Measurements from ENCODE around the gene PLTP.

PLTP gene

DNA sequence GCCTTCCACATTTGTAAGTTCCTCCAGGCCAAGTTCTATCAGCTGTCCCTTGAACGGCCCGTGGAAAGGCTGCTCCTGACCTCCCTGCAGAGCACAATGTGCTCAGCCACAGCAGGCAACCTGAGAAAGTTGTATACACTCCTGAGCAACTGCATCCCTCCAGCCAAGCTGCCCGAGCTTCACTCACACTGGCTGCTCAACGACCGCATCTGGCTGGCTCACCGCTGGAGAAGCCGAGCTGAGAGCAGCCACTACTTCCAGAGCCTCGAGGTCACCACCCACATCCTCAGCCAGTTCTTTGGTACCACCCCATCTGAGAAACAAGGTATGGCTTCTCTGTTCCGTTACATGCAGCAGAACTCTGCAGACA lies 28.9 kb downstream of the PLTP start:
- peaks cover 46% of the 10 kb centered on the region for H3K4me1 ChIP-seq (ENCODE audit: insufficient read depth, low read length)
- DNase-seq (no peak), ATAC-seq (ENCODE audit: insufficient read depth, low read depth) (no peak)
- 0 out of 2 replicates have a peak overlapping the region, but pooled peaks have one; percentile 89 for H3K4me2 ChIP-seq (ENCODE audit: insufficient read depth, low read length)
- no peak overlapping the region for H3K9ac ChIP-seq (ENCODE audit: low read depth, low read length)
- H3K27me3 ChIP-seq (ENCODE audit: insufficient read depth, low read length, poor library complexity) = no peaks in the 10 kb centered on the region
- H4K20me1 ChIP-seq (ENCODE audit: insufficient read depth, low read length) = peaks cover 7% of the 10 kb centered on the region; the same call in 1 of the 2 replicates
- H3K79me2 ChIP-seq (ENCODE audit: insufficient read depth, low read length) = peaks cover 32% of the 10 kb centered on the region
- H3K4me3 ChIP-seq (ENCODE audit: low read depth in 1 of 2, low read length in 2 of 2) = no peak overlapping the region
- no peaks in the 10 kb centered on the region for H3K9me3 ChIP-seq (ENCODE audit: insufficient read depth, low read length, severe bottlenecking)
- H3K36me3 ChIP-seq (ENCODE audit: insufficient read depth, low read length) = peaks cover 44% of the 10 kb centered on the region
- no peak overlapping the region for H3K27ac ChIP-seq (ENCODE audit: low read length)
- TF ChIP-seq EZH2 (IDR thresholded peaks at IDR 0.05; ENCODE audit: borderline replicate concordance, low read depth, low read length, severe bottlenecking) (no peak), CTCF (IDR thresholded peaks at IDR 0.05; ENCODE audit: borderline replicate concordance, extremely low read depth, low read length, poor library complexity, severe bottlenecking) (no peak)
- H2AFZ ChIP-seq (ENCODE audit: low read depth, low read length) = no peak overlapping the region

- H3K9ac ChIP-seq (ENCODE audit: low read depth, low read length) = peak overlapping the region; percentile 78; the same call in 1 of the 2 replicates
- ATAC-seq (ENCODE audit: insufficient read depth, low read depth) (no peak), DNase-seq (no peak)
- peaks cover 32% of the 10 kb centered on the region for H3K79me2 ChIP-seq (ENCODE audit: insufficient read depth, low read length)
- no peak overlapping the region for H3K27ac ChIP-seq (ENCODE audit: low read length)
- peak overlapping the region in 1 of 2 experiments; percentile 85; a peak in 1 of 4 replicates for H3K4me3 ChIP-seq (ENCODE audit: low read depth in 1 of 2, low read length in 2 of 2)
- peaks cover 7% of the 10 kb centered on the region; the same call in 1 of the 2 replicates for H4K20me1 ChIP-seq (ENCODE audit: insufficient read depth, low read length)
- no peaks in the 10 kb centered on the region for H3K9me3 ChIP-seq (ENCODE audit: insufficient read depth, low read length, severe bottlenecking)
- H3K36me3 ChIP-seq (ENCODE audit: insufficient read depth, low read length) = peaks cover 49% of the 10 kb centered on the region
- peak overlapping the region; percentile 89 for H3K4me2 ChIP-seq (ENCODE audit: insufficient read depth, low read length)
- H3K4me1 ChIP-seq (ENCODE audit: insufficient read depth, low read length) = peaks cover 46% of the 10 kb centered on the region
- H3K27me3 ChIP-seq (ENCODE audit: insufficient read depth, low read length, poor library complexity) = no peaks in the 10 kb centered on the region
- TF ChIP-seq EZH2 (IDR thresholded peaks at IDR 0.05; ENCODE audit: borderline replicate concordance, low read depth, low read length, severe bottlenecking) (no peak), CTCF (IDR thresholded peaks at IDR 0.05; ENCODE audit: borderline replicate concordance, extremely low read depth, low read length, poor library complexity, severe bottlenecking) (no peak)
- H2AFZ ChIP-seq (ENCODE audit: low read depth, low read length) = no peak overlapping the region
Measured at GRCh38 chr20:45882469-45883099, 29.4 kb downstream of the PLTP start.

- ATAC-seq (ENCODE audit: insufficient read depth, low read depth) (peak; percentile 99), DNase-seq (peak; percentile 100)
- Histone ChIP-seq H3K4me2 (ENCODE audit: insufficient read depth, low read length) (peak within 1 kb of the TSS; percentile 89), H3K79me2 (ENCODE audit: insufficient read depth, low read length) (peaks cover 30% of the 10 kb centered on the region), H3K9me3 (ENCODE audit: insufficient read depth, low read length, severe bottlenecking) (no peaks in the 10 kb centered on the region), H3K27me3 (ENCODE audit: insufficient read depth, low read length, poor library complexity) (no peaks in the 10 kb centered on the region), H3K9ac (ENCODE audit: low read depth, low read length) (peak within 1 kb of the TSS; percentile 78), H3K27ac (ENCODE audit: low read length) (peak within 1 kb of the TSS; percentile 91), H3K36me3 (ENCODE audit: insufficient read depth, low read length) (peaks cover 47% of the 10 kb centered on the region), H3K4me3 (ENCODE audit: low read depth in 1 of 2, low read length in 2 of 2) (peak within 1 kb of the TSS; percentile 75 to 85), H3K4me1 (ENCODE audit: insufficient read depth, low read length) (peaks cover 46% of the 10 kb centered on the region), H2AFZ (ENCODE audit: low read depth, low read length) (peak within 1 kb of the TSS; percentile 89), H4K20me1 (ENCODE audit: insufficient read depth, low read length) (peaks cover 7% of the 10 kb centered on the region; the same call in 1 of the 2 replicates)
- no peak for TF ChIP-seq EZH2 (IDR thresholded peaks at IDR 0.05; ENCODE audit: borderline replicate concordance, low read depth, low read length, severe bottlenecking)
- TF ChIP-seq CTCF (IDR thresholded peaks at IDR 0.05; ENCODE audit: borderline replicate concordance, extremely low read depth, low read length, poor library complexity, severe bottlenecking) = no peak
Measured at GRCh38 chr20:45880988-45881788, 30.8 kb downstream of the PLTP start, which contains the start of gene ZSWIM1. Gene ZSWIM1, plus strand, starts transcription at chr20:45881227. Its CDS starts 1,366 bp downstream, at chr20:45882593.

Measured in DND-41 (cell line).